NCI-H446 treated with DMSO at 0.1 percent for 48 hours (cell line): ENCODE data around the gene TFAP2E.

ENCODE experiments used
- DNase-seq: peaks from one replicate; lab custom pipeline; 2025; lab: John Stamatoyannopoulos, UW

Gene TFAP2E

DNA sequence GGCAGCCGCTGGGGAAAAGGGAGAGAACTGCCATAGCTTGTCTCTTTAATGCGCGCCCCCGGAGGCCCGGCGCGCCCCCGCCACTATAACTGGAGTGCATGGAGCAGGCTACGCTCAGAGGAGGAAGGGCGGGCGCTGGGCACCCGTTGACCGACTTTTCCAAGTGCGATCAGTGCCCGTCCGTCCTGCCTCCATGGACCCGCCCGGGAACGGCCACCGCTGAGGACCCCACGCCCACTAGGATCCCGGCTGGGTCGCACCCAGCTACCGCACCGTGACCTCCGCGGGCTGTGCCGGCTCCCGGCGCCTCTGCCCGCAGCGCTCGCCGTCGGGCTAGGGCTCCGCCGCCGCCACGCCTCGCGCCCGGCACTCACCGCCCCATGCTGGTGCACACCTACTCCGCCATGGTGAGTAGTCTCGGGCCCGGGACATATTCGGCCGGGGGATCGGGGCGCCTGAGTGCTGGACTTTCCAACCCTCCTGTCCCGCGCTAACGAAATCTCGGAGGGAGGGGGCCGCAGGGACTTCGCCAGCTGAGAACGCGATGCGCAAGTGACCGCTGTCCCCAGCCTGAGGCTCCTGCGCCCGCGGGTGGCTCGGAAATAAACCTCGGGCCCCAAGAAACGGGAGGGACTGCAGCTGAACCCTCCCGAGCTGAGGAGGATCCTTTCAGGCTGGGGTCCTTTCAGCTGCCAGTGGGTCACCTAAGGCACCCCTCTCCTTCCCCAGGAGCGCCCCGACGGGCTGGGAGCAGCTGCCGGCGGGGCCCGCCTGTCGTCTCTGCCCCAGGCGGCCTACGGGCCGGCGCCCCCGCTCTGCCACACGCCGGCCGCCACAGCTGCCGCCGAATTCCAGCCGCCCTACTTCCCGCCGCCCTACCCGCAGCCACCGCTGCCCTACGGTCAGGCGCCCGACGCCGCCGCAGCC lies at the start of gene TFAP2E:
TFAP2E (plus strand) TSS at position 117 of the 927 bp plus-strand sequence; CDS start at position 381, 264 bp downstream.
- DNase-seq = no peak

DNA sequence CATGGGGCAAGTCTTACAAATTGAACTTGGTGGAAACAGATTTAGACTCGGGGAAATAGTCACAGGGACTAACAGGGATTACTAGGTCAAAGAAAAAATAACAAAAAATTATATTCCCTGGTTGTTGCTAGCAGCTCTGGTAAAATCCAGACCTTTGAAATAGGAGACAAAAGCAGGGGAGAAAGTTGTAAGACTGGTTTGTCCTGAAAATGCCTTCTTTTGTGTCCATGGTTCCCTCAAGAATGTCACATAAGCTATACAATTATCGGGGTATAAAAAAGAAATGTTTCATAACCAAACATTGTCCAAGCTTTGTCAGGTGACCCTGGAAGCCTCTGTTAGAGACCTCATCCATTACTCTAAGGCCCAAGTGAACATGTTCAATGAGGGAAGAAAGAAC lies 49.0 kb upstream of the TFAP2E start:
- DNase-seq = no peak

DNA sequence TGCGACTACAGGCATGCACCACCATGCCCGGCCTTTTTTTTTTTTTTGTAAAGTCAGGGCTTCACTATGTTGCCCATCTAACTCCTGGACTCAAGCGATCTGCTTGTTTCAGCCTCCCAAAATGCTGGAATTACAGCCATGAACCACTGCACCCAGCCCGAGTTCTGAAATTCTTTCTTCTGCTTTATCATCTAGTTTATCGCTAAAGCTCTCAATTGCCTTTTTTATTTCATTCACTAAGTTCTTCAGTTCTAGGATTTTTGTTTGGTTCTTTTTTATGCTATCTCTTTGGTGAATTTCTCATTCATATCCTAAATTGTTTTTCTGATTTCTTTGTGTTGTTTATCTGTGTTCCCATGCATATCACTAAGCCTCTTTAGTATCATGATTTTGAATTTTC lies 42.9 kb upstream of the TFAP2E start:
- no peak for DNase-seq

DNA sequence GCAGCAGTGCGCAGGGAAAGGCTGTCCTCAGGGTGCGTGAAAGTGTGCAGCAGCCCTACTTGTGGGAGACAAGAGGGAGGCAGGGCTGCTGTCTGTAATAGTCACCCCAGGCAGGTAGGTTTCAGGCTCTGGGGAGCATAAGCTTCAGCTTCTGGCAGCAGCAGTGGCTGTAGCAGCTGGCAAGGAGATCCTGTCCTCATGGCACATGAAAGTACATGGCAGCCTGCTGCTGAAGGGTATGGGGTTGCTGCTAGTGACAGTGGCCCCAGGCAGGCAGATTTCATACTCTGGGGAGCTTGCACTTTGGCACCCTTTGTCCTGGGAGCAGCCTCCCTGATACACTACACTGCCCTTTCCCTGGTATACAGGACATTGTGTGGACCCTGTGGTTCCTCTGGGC lies 42.2 kb upstream of the TFAP2E start:
- no peak for DNase-seq

DNA sequence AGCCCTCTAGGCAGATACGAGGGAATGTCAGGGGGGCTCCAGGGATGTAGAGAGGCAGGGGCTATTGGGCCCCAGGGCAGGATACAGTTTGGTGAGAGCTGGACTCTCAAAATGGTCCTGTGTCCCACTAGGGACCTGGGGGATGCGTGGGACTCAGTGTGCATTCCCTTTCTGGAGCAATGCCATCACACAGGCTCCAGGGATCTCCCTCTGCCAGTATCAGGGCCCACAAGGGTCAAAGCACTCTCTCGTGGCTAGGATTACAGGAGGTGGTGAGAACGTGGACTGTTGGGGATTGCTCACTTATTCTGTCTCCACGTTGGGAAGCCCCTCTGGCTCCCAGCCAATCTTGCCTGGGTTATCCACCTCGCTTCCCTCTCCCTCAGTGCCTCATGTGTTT lies 41.7 kb upstream of the TFAP2E start:
- DNase-seq = no peak

DNA sequence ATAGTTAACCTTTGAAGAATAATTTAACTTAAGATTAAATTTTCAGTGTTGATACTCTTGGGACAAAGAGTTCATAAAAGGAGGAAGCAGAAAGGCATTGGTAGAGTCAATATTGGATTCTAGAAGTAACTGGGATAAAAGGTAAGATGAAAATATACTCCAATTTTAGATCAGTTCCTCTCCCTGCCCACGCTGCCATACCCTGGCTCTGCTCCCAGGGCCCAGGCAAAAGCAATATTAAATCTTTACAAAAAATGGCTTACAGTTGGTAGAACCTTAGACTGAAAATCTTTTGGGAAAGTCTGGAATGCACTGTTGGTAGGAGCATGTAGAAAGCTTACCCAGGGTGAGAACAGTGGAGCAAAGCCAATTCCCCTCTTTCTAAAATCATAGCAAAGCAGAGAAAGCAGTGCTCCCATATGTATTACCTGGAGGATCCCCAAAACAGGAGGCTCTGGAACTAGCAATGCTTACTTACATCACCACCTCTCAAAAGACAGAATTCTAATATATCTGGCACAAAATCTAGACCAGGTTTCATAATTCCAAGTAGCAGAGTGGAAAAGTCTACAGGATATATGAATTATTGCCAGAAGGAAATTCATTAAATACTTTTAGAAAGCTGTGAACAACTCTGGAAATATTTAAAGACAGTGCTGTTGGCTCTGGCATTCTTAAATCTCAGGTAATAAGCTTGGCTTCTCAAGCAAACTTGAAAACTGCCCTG lies 40.5 kb upstream of the TFAP2E start:
- DNase-seq = no peak

DNA sequence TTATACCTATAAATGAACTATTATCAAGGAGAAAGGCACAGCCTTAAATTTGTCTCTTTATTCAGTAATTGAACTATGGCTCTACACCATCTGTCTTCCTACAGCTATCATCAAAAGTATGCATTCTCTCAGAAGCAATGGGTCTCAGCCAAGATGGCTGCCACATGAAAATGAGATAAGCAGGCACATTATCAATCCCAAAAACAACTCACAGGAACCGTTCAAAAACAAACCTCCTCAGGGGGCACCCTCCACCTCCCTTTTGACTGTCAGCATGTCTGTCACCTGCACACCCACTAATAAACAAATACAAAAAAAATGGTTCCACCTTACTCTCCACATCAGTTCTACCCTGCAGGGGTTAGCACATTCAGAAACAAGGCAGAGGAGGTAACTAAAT lies 39.5 kb upstream of the TFAP2E start:
- no peak for DNase-seq

DNA sequence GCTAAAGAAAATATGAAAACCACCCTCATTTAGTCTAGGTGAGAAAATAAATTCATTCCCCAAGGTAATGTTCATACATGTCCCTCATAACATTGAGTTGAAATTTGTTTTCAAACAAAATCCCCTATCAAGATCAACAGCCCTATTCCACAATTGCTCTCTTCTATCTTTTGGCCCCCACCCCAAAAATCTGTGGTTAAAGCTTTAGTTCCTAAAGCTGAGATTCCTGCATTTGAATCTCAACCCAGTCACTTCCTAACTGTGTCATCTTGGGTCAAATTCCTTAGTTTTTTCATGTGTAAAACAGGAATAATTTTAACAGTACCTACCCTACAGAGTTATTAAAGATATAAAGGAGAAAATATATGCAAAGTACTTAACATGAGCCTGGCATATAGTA lies 37.9 kb upstream of the TFAP2E start:
- no peak for DNase-seq

DNA sequence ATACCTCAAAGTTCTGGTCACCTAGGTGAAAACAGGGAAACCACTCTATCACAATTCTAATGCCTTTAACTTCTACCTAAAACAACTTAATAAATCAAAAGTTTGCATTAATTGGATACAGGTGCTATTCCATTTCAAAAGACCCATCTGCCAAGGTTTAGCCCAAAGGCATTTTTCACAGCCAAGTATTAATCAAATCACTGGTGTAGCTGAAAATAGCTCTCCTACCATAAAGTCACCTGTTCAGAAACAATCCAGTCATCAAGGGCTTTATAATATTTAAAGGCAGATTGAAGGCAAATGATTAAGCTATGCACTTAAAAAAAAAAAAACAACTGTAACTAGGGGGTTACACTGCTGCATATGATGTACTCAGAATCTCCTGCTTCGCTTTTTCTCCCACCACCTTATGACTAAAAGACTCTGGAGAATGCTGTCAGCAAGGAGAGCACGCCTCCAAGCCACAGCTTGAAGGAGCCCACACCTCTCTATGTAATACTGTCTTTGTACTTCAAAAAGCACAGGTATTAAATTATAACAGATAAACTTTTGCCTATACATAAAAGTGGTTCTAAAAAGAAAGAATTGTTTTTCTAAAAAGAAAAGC lies 36.5 kb upstream of the TFAP2E start:
- no peak for DNase-seq

DNA sequence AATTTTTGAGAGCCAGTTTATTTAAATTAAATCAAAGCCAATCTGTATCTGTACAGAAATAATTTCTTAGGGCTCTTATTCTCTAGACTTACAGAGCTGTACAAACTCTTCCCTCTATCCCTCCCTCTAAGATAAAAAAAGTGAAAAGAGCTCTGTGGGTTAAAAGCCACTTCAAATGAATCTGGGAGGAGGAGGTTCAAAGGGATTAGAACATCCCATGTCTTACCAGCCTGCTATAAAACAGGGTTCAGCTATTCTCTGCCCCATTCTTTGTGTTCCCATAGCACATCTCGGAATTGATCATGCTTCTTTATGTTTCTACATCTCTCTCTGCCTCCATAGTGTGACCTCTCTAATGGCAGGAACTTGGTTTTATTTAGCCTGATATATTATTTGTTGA lies 35.3 kb upstream of the TFAP2E start:
- no peak for DNase-seq

DNA sequence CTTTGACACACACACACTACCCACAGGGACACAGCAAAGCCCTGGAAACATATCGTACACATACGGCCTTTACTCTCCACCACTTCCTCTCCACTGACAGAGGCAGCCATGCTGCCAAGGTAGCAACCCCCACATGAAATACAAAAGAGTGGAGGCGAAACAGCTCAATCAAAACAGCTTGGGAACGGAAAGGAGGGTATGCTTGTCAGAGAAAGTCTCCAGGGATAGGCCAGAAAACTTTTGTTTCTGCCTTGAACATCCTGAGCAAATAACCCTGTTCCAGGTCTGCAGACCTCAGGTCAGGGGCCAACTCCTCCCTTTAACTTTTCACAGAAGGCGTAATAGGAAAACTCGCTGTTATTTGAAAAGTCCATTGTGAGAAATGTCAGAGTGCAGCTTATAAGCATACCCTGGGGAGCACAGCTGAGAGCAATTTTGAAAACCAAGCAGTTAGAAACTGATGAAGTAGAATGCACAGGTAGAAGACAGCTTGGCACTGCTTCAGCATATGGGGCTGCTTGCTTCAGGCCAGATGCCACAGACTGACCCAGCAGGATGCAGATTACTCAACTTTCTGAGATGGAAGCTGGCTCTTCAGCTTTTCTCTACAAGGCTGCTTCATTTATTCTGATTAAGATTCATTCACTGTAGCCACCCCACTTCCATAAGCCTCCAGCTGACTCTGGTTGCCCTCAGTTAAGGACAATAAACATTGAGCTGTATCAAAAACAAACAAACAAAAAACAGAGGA lies 33.9 kb upstream of the TFAP2E start:
- DNase-seq = no peak

DNA sequence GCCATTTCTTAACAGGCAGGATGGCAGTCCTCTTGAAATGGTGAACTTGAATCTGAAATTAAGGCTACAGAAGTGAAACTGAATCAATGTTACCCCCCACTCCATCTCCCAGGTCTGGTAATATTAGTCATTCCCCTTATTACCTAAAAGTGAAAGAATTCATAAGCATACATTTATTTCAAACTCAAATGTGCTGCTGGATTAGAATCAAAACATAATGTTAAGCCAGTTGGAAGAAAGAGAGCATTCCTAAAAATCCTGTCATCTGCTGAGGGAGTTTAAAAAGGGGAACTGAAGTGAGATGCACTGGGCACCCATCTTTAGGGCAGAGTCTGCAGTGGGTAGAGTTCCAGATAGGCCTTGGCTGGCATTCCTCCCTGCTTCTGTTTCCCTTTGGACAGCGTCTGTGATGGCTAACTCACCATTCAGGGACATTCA lies 33.3 kb upstream of the TFAP2E start:
- peak; percentile 12 for DNase-seq

DNA sequence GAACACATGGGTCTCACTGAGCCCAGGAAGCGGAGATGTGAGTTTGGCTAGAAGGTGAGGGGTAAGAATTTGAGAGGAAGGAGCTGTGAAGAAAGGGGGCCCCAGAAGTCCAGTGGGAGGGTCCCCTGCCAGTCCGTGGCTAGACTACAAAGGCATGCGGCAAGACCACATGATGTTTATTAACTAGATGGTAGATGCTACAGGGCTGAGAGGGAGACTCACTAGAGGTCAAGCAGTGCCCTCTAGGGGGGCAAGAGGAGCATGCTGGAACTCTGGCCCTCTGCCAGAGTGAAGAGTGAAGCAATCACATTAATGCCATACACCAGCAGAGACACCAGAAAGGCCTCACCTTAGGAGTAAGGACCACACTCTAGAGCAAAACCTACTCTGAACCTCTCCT lies 28.1 kb upstream of the TFAP2E start:
- no peak for DNase-seq

DNA sequence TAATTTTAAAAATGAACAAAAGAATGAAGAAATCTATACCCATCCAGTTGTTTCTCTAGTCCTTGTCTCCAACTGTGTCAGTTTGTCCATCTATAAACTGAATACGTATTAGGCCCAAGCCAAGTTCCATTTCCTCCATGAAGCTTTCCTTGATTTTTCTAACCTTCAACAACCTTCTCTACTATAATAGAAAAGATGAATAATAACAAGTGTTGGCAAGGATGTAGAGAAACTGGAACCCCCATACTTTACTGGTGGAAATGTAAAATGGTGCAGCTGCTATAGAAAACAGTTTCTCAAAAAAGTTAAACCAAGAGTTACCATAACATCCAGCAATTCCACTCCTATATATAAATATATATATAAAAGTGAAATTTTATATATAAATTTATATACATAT lies 26.5 kb upstream of the TFAP2E start:
- no peak for DNase-seq

DNA sequence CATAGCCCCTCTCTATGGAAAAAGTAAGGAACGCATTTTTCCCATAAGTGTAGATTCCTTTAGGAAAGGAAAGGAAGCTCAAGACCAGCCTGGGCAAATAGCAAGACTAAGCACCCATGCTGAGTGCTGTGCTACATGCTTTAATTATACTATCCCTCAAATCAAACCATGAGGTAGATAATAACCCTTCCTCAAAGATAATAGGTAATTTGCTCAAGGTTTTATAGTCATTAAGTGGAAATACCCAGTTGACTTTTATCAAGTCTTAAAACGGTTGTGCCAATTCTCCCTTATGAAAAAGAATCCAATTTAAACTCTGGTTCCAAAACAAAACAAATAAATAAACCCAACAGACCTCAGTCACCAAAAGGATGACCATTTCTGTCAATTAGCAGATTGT lies 19.3 kb upstream of the TFAP2E start:
- DNase-seq = no peak

DNA sequence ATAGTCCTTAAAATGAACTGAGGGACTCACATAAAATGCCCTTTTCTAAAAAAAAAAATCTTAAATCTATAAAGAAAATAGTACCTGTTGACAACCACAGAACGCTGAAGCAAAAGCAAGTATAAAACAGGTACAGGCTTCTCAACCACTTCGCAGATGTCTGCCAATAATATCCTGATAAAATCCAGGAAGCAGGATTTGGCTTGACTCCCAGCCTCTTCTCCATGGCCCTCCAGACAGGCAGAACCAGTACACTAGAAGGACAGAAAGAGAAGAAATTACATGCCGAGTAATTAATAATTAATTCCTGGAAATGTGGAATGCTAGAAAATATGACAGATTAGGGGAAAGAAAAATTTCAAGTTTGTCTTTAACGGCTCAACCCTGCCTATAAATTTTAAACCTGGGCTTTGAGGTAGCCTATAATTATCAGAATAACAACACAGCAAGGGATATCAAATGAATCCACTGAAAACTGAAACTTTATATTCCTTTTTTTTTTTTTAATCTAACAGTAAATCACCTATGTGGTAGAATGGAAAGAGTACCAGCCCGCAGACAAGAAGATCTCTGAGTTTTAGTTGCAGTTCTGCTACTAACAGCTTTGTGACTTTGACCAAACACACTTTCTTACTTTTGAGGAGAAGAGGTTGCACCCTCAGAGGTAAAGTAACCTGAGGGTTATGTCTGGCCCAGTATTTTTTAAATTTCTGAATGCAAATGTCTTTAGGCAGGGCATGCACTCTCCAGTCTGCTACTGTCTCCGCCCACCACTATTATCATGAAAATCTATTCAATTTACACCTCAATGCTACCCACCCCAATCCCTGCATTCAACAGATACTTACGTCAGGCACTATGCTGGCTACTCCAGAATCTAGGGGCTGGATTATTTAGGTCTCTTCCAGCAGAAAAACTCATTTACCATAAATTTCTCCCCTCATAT lies 18.6 kb upstream of the TFAP2E start:
- no peak for DNase-seq

DNA sequence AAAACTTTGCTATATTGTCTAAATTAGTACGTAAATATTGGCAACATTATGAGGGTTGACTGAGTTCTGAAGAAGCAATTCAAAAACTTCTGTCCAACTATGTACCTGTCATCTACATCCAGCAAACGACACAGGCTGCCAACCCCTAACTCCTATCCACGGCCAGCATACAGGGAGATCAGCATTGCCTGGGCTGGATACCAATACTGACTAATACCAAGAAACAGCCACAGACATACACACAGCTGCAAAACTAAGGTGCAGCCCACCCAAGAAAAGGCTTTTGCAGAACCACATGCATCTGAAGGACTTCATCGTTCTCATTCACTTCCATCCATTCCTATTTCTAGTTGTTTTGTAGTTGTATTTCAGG lies 17.9 kb upstream of the TFAP2E start:
- DNase-seq = no peak

DNA sequence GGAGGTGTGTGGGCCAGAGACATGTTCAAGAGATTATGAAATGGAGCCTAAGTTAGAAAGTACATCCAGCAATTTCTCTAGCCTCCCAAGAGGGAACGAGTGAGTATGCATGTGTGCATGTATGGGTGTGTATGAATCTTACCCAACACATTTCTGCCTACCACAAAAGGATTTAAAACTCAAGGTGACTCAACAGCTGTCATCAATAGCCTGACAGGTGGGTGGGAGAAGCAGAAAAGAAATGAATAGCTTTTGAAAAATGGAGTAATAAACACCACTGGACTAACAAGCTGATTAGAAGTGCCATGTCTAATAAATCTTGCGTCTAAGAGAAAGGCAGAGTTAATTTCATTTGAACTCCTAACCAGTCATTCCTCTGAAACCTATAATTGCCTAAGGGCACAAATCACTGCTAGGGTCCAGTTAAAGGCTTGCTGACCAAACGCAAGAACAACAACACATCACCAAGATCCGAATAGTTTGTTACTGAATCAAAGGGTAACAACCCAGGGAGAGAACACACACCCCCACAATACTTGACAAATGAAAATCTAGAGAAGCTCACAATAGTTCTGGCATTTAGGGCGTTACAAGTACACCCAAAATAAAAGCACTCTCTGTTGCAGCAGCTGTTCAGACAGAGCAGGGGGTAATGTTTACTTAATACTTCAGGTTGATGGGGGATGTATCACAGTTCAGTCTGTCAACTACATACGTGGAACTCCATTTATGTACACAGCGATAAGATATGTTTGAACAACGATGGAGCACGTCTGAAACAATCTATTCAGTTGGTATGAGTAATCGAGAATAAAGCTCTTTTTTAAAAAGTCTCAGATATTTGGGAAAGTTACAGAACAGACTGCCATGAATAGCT lies 17.3 kb upstream of the TFAP2E start:
- DNase-seq = no peak

DNA sequence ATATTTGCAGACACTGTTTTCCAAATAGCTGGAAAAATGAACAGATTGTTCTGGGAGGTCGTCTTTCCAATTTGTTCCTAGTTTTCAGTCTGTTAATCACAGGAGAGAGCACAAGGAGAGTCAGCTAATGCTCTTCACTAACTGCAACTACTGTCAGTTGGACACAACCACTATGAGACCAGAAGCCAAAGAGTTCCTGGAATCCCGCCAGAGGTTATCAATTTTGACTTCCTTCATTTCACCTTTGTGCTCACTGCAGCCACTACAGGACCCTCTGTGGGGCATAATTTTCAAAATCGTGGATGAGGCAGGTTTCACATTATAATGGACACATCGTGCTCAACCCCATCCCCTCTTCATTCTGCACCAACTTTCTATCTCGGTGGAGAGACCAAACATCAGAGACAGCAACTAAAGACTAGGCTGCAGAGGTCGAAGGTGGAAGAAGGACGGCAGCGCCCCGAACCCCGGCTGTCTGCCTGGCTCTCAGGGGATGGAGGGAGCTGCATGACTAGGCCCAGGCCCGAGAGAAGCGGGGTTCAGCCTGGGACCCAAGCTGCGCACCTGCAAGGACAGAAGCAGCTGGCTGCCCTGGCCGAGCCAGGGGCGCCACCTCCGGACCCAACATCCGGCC lies 16.5 kb upstream of the TFAP2E start:
- DNase-seq = no peak
